GM23338 (cell line): Measurements from ENCODE around the gene INTS6. TPM values are rescaled to one million over a fixed set of nuclear protein-coding genes. Genes with fewer than 3 reads are reported as not detected.

Source experiments
- CREB1 ChIP-seq: fragments of 250-450 bp; sonication (Bioruptor Pico); IDR thresholded peaks from 2 replicates; pipeline ENCODE4 v1.5.0; 2020; ENCODE audit warnings: low read depth, mild to moderate bottlenecking, moderate library complexity
- JUNB ChIP-seq: IDR thresholded peaks from one replicate; pipeline ENCODE4 v1.6.1; 2016; ENCODE audit warnings: antibody characterized with exemption; ENCODE audit not compliant: unreplicated experiment
- NANOG ChIP-seq: IDR thresholded peaks from 2 replicates; pipeline ENCODE4 v1.6.1; 2016; ENCODE audit warnings: antibody characterized with exemption, borderline replicate concordance
- REST ChIP-seq: IDR thresholded peaks from one replicate; pipeline ENCODE4 v1.6.1; 2018; ENCODE audit warnings: antibody characterized with exemption; ENCODE audit not compliant: unreplicated experiment
- polyA plus RNA-seq: library from polyadenylated mRNA; unstranded; fragments of >200 nt; fragmentation: Nextera tagmentation; extraction: Ambion mirVana; gene quantifications from 2 replicates; pipeline ENCODE4 v1.2.1, GENCODE V29; 2016
- total RNA-seq: library from RNA; depleted of rRNA; stranded (reverse); fragments of >200 nt; shearing (Covaris generic); gene quantifications from 2 replicates; pipeline ENCODE4 v1.2.3, GENCODE V29; 2014
- TF ChIP-seq, protein P1 (sequence below): fragments of 250-450 bp; sonication (Bioruptor Pico); IDR thresholded peaks from 2 replicates; pipeline ENCODE4 v1.5.0; 2020; ENCODE audit warnings: mild to moderate bottlenecking, moderate library complexity

The INTS6 gene
- total and polyA plus RNA-seq, 2 experiments from 2014 or later: 24.8 to 38.6 TPM

GRCh38 chr13:51341232-51341631, 111.6 kb downstream of the INTS6 start (continued):
- TF ChIP-seq, protein P1, sequence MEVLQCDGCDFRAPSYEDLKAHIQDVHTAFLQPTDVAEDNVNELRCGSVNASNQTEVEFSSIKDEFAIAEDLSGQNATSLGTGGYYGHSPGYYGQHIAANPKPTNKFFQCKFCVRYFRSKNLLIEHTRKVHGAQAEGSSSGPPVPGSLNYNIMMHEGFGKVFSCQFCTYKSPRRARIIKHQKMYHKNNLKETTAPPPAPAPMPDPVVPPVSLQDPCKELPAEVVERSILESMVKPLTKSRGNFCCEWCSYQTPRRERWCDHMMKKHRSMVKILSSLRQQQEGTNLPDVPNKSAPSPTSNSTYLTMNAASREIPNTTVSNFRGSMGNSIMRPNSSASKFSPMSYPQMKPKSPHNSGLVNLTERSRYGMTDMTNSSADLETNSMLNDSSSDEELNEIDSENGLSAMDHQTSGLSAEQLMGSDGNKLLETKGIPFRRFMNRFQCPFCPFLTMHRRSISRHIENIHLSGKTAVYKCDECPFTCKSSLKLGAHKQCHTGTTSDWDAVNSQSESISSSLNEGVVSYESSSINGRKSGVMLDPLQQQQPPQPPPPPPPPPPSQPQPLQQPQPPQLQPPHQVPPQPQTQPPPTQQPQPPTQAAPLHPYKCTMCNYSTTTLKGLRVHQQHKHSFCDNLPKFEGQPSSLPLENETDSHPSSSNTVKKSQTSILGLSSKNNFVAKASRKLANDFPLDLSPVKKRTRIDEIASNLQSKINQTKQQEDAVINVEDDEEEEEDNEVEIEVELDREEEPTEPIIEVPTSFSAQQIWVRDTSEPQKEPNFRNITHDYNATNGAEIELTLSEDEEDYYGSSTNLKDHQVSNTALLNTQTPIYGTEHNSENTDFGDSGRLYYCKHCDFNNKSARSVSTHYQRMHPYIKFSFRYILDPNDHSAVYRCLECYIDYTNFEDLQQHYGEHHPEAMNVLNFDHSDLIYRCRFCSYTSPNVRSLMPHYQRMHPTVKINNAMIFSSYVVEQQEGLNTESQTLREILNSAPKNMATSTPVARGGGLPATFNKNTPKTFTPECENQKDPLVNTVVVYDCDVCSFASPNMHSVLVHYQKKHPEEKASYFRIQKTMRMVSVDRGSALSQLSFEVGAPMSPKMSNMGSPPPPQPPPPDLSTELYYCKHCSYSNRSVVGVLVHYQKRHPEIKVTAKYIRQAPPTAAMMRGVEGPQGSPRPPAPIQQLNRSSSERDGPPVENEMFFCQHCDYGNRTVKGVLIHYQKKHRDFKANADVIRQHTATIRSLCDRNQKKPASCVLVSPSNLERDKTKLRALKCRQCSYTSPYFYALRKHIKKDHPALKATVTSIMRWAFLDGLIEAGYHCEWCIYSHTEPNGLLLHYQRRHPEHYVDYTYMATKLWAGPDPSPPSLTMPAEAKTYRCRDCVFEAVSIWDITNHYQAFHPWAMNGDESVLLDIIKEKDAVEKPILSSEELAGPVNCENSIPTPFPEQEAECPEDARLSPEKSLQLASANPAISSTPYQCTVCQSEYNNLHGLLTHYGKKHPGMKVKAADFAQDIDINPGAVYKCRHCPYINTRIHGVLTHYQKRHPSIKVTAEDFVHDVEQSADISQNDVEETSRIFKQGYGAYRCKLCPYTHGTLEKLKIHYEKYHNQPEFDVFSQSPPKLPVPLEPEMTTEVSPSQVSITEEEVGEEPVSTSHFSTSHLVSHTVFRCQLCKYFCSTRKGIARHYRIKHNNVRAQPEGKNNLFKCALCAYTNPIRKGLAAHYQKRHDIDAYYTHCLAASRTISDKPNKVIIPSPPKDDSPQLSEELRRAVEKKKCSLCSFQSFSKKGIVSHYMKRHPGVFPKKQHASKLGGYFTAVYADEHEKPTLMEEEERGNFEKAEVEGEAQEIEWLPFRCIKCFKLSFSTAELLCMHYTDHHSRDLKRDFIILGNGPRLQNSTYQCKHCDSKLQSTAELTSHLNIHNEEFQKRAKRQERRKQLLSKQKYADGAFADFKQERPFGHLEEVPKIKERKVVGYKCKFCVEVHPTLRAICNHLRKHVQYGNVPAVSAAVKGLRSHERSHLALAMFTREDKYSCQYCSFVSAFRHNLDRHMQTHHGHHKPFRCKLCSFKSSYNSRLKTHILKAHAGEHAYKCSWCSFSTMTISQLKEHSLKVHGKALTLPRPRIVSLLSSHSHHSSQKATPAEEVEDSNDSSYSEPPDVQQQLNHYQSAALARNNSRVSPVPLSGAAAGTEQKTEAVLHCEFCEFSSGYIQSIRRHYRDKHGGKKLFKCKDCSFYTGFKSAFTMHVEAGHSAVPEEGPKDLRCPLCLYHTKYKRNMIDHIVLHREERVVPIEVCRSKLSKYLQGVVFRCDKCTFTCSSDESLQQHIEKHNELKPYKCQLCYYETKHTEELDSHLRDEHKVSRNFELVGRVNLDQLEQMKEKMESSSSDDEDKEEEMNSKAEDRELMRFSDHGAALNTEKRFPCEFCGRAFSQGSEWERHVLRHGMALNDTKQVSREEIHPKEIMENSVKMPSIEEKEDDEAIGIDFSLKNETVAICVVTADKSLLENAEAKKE (CRISPR knock-in tag): no peak
- no peak for TF ChIP-seq CREB1
- no peak for TF ChIP-seq JUNB
- no peak for TF ChIP-seq NANOG
- TF ChIP-seq REST: no peak
